Measurements from ENCODE around the gene GTF3C6. TPM values are rescaled to one million over a fixed set of nuclear protein-coding genes. Genes with fewer than 3 reads are reported as not detected.
"Not testable (repeated sequence)": the region's sequence is repeated elsewhere in the genome, so short reads cannot be mapped to it uniquely, and the experiment has no call there.

GTF3C6 gene
- total RNA-seq, 4 donors from 2014 or later = 38.5 to 51.4 (median 45.8) TPM

DNA sequence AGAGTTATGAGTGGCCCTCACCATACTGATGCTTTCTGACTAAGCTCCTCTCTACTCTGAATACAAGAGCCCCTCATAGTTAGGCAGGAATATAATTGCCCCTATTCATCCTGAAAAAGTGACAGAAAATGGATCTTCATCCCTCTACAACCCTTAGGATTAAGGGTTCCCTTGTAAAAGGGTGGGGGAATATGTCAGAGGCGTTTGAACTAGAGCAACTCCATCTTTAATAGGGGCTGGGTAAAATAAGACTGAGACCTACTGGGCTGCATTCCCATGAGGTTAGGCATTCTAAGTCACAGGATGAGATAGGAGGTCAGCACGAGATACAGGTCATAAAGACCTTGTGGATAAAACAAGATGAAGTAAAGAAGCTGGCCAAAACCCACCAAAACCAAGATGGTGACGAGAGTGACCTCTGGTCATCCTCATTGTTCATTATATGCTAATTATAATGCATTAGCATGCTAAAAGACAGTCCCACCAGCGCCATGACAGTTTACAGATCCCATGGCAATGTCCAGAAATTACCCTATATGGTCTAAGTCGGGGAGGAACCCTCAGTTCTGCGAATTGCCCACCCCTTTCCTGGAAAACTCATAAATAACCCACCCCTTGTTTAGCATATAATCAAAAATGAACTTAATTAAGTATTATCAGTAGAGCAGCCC is 4.7 kb upstream of the GTF3C6 start:
- no peak overlapping the region for H3K27ac ChIP-seq
- WGBS, 2 donors (ENCODE audit: low coverage in 1 of 2) = 86 to 89% methylated on average over 3 to 5 of the region's 6 CpGs

GRCh38 chr6:110960014-110960390 is 1.5 kb downstream of the GTF3C6 start:
- no peak for ATAC-seq
- Histone ChIP-seq H3K27me3 (no peaks in the 10 kb centered on the region), H3K9me3 (no peaks in the 10 kb centered on the region), H3K4me1 (peaks cover 0 to 22% (median 0%) of the 10 kb centered on the region in 3 donors), H3K27ac (no peak overlapping the region), H3K36me3 (peaks cover 0 to 52% of the 10 kb centered on the region in 2 donors), H3K4me3 (no peak overlapping the region)
- TF ChIP-seq EP300 (IDR thresholded peaks at IDR 0.05) (no peak), POLR2A (IDR thresholded peaks at IDR 0.05) (no peak)

More for the DNA sequence above, 4.7 kb upstream of the GTF3C6 start:
- Histone ChIP-seq H3K4me1 (peaks cover 0 to 15% (median 0%) of the 10 kb centered on the region in 3 donors), H3K4me3 (no peak overlapping the region), H3K9me3 (no peaks in the 10 kb centered on the region), H3K27me3 (no peaks in the 10 kb centered on the region), H3K36me3 (no peaks in the 10 kb centered on the region)
- TF ChIP-seq POLR2AphosphoS5 (IDR thresholded peaks at IDR 0.05) = no peak
- no peak for TF ChIP-seq CTCF (IDR thresholded peaks at IDR 0.05)
- no peak for TF ChIP-seq EP300 (IDR thresholded peaks at IDR 0.05)
- no peak for TF ChIP-seq POLR2A (IDR thresholded peaks at IDR 0.05)
- ATAC-seq = no peak

GRCh38 chr6:110962636-110963035 is 4.1 kb downstream of the GTF3C6 start:
- H3K36me3 ChIP-seq = peaks cover 0 to 79% of the 10 kb centered on the region in 2 donors
- peaks cover 0 to 20% (median 0%) of the 10 kb centered on the region in 3 donors for H3K4me1 ChIP-seq
- 90 to 93% methylated on average over 3 to 7 of the region's 20 CpGs for WGBS, 2 donors (ENCODE audit: low coverage in 1 of 2)
- H3K4me3 ChIP-seq, H3K9me3 ChIP-seq, H3K27ac ChIP-seq, ATAC-seq, H3K27me3 ChIP-seq: not testable (repeated sequence)

GRCh38 chr6:110965629-110966229 is 7.2 kb downstream of the GTF3C6 start:
- ATAC-seq = no peak
- WGBS, 2 donors (ENCODE audit: low coverage in 1 of 2) = 87 to 100% methylated on average over 1 to 2 of the region's 3 CpGs
- peaks cover 0 to 84% of the 10 kb centered on the region in 2 donors for H3K36me3 ChIP-seq

GRCh38 chr6:110968661-110969060 is 10.2 kb downstream of the GTF3C6 start:
- not testable (repeated sequence) for H3K27ac ChIP-seq

More at GRCh38 chr6:110965629-110966229, 7.2 kb downstream of the GTF3C6 start:
- H3K27ac ChIP-seq = no peak overlapping the region
- H3K27me3 ChIP-seq = no peaks in the 10 kb centered on the region
- no peaks in the 10 kb centered on the region for H3K9me3 ChIP-seq
- no peak overlapping the region for H3K4me3 ChIP-seq
- TF ChIP-seq POLR2A (IDR thresholded peaks at IDR 0.05) (no peak), POLR2AphosphoS5 (IDR thresholded peaks at IDR 0.05) (no peak), CTCF (IDR thresholded peaks at IDR 0.05) (no peak), EP300 (IDR thresholded peaks at IDR 0.05) (no peak)
- H3K4me1 ChIP-seq = no peaks in the 10 kb centered on the region

DNA sequence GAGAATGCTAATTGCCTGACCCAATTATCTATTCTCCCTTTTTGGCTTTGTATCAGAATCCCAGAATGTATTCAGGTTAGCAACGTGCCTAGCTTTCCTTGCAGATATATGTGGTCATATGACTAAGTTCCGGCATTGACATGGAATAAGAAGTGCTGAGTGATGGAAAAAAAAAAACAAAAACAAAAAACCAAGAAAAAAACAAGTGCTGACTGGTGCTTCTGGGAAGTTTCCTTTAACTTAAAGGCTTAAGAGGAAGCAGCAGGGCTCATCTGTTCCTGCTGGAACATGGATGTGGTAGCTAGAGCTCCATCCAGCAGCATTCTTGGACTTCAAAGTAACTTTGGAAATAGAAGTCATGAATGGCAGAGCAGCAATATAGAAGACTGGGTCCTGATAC is 13.0 kb downstream of the GTF3C6 start:
- Histone ChIP-seq H3K27me3 (no peaks in the 10 kb centered on the region), H3K9me3 (no peaks in the 10 kb centered on the region), H3K36me3 (peaks cover 0 to 27% of the 10 kb centered on the region in 2 donors), H3K27ac (no peak overlapping the region), H3K4me1 (no peaks in the 10 kb centered on the region), H3K4me3 (no peak overlapping the region)
- no peak for TF ChIP-seq POLR2A (IDR thresholded peaks at IDR 0.05)
- no peak for TF ChIP-seq CTCF (IDR thresholded peaks at IDR 0.05)
- no peak for TF ChIP-seq POLR2AphosphoS5 (IDR thresholded peaks at IDR 0.05)
- TF ChIP-seq EP300 (IDR thresholded peaks at IDR 0.05) = no peak
- 43% methylated on average over 2 of the region's 2 CpGs; no CpG with 5 or more reads in 1 of the 2 donors for WGBS, 2 donors (ENCODE audit: low coverage in 1 of 2)
- no peak for ATAC-seq

More at GRCh38 chr6:110968661-110969060, 10.2 kb downstream of the GTF3C6 start:
- H3K9me3 ChIP-seq, H3K27me3 ChIP-seq, H3K4me1 ChIP-seq, ATAC-seq, H3K4me3 ChIP-seq: not testable (repeated sequence)
- WGBS, 2 donors (ENCODE audit: low coverage in 1 of 2) = 97 to 100% methylated on average over 2 of the region's 2 CpGs
- H3K36me3 ChIP-seq = peaks cover 0 to 55% of the 10 kb centered on the region in 2 donors

Data from gastroesophageal sphincter (tissue), 4 donors.